HEK293T (cell line): ENCODE measurements around the gene PTPN7.
"Not testable (repeated sequence)": the region's sequence is repeated elsewhere in the genome, so short reads cannot be mapped to it uniquely, and the experiment has no call there.

Source experiments
- CTCF ChIA-PET: fragments of 350-600 bp; formaldehyde crosslinking; extraction: SDS; loops from one replicate; lab custom pipeline; 2021; ENCODE audit warnings: antibody characterized with exemption, inconsistent platforms; lab: Yijun Ruan, JAX
- POLR2A ChIA-PET: fragments of 350-600 bp; formaldehyde crosslinking; extraction: SDS; loops from one replicate; lab custom pipeline; 2020; ENCODE audit warnings: antibody characterized with exemption, inconsistent platforms; lab: Yijun Ruan, JAX
- DNase-seq: peaks from one replicate; pipeline ENCODE4 v3.0.0; 2012; ENCODE audit warnings: mixed read lengths; ENCODE audit errors: extremely low spot score
- ARNT ChIP-seq: fragments of 450-650 bp; IDR thresholded peaks from 2 replicates; pipeline ENCODE4 v1.6.1; 2017; ENCODE audit warnings: mild to moderate bottlenecking
- BHLHE40 ChIP-seq: fragments of 450-650 bp; IDR thresholded peaks from 2 replicates; pipeline ENCODE4 v1.6.1; 2016; ENCODE audit warnings: mild to moderate bottlenecking, moderate library complexity, borderline replicate concordance
- CTBP1 ChIP-seq: fragments of 450-650 bp; IDR thresholded peaks from 2 replicates; pipeline ENCODE4 v1.6.1; 2016; ENCODE audit warnings: borderline replicate concordance
- ELF4 ChIP-seq: fragments of 450-650 bp; IDR thresholded peaks from 2 replicates; pipeline ENCODE4 v1.6.1; 2017; ENCODE audit warnings: antibody characterized with exemption
- FOXA1 ChIP-seq: fragments of 450-650 bp; IDR thresholded peaks from 2 replicates; pipeline ENCODE4 v1.6.1; 2016; ENCODE audit warnings: mild to moderate bottlenecking
- FOXK2 ChIP-seq: fragments of 450-650 bp; IDR thresholded peaks from 2 replicates; pipeline ENCODE4 v1.6.1; 2016; ENCODE audit warnings: mild to moderate bottlenecking
- FOXM1 ChIP-seq: fragments of 450-650 bp; IDR thresholded peaks from 2 replicates; pipeline ENCODE4 v1.6.1; 2017; ENCODE audit warnings: mild to moderate bottlenecking, borderline replicate concordance
- HDGF ChIP-seq: fragments of 450-650 bp; IDR thresholded peaks from 2 replicates; pipeline ENCODE4 v1.6.1; 2017; ENCODE audit warnings: antibody characterized with exemption, borderline replicate concordance
- L3MBTL2 ChIP-seq: fragments of 450-650 bp; conservative IDR thresholded peaks from 2 replicates; pipeline ENCODE4 v1.6.1; 2016; ENCODE audit warnings: mild to moderate bottlenecking
- LEF1 ChIP-seq: fragments of 450-650 bp; IDR thresholded peaks from 2 replicates; pipeline ENCODE4 v1.6.1; 2017; ENCODE audit warnings: mild to moderate bottlenecking, borderline replicate concordance
- NFRKB ChIP-seq: fragments of 450-650 bp; IDR thresholded peaks from 2 replicates; pipeline ENCODE4 v1.6.1; 2016; ENCODE audit warnings: mild to moderate bottlenecking, moderate library complexity
- PKNOX1 ChIP-seq: fragments of 450-650 bp; IDR thresholded peaks from 2 replicates; pipeline ENCODE4 v1.6.1; 2016
- SP1 ChIP-seq: fragments of 450-650 bp; IDR thresholded peaks from 2 replicates; pipeline ENCODE4 v1.6.1; 2017
- SUZ12 ChIP-seq: fragments of 450-650 bp; IDR thresholded peaks from 2 replicates; pipeline ENCODE4 v1.6.1; 2016; ENCODE audit warnings: mild to moderate bottlenecking
- TARDBP ChIP-seq: fragments of 450-650 bp; IDR thresholded peaks from 2 replicates; pipeline ENCODE4 v1.6.1; 2016
- ZNF384 ChIP-seq: fragments of 450-650 bp; IDR thresholded peaks from 2 replicates; pipeline ENCODE4 v1.6.1; 2016

PTPN7 gene

GRCh38 chr1:202113690-202114300 lies 46.6 kb downstream of the PTPN7 start:
- TF ChIP-seq PKNOX1 = no peak
- TF ChIP-seq TARDBP = no peak
- TF ChIP-seq SUZ12 = no peak
- no peak for TF ChIP-seq HDGF
- TF ChIP-seq SP1 = no peak
- CTCF ChIA-PET = interaction anchor here (0.7 to 2.7 kb wide), 4 partner anchors 22 to 237 kb away, joined by 3 to 8 read pairs (median 4); no protein-coding TSS in a partner anchor
- POLR2A ChIA-PET = no interaction called here
- no peak for DNase-seq

DNA sequence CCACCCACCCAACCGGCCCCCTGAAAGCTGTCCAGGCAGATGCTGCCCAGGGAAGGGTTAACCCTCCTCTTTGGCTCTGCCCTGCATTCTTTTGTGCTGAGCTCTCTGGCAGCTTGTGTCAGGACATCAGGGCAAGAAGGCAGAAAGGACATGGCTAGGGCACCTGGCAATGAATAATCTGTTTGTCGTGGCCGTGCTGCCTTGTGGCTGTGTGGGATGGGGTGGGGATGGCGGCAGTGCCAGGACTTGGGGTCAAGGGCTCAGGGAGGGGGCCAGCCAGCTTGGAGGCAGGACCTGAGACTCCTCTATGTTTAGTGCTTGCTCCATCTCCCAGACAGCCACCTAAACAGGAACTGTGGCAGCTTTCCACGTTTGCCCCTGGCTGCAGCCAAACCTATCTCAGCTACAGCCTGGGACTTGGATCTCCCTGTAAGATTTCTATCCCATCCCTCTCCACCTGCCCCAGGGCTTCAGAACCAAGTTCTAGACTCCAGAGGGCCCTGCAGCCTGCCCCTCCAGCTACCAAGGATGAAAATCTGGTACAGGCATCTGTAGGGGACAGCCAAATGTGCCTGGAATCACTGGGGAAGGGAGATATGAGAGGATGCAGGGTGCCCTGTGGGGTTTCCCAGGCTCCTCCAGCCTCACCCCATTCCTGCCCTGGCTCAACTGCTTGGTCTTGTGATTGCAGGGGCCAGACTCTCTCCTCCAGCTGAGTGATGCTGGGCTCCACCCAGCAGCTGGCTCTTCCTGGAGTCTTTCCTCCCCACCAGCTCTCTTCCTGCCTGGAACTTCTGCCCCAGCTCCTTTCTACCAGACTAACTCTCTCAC lies 47.3 kb downstream of the PTPN7 start:
- no peak for TF ChIP-seq SP1
- no peak for TF ChIP-seq NFRKB
- no peak for TF ChIP-seq FOXK2
- no peak for TF ChIP-seq FOXA1
- TF ChIP-seq LEF1 = no peak
- no peak for TF ChIP-seq HDGF
- no peak for TF ChIP-seq L3MBTL2
- TF ChIP-seq ARNT = no peak
- TF ChIP-seq TARDBP = no peak
- TF ChIP-seq FOXM1 = no peak
- TF ChIP-seq PKNOX1 = no peak
- POLR2A ChIA-PET = no interaction called here
- CTCF ChIA-PET = interaction anchor here (0.7 to 2.7 kb wide), 5 partner anchors 23 to 236 kb away, joined by 3 to 8 read pairs (median 3); no protein-coding TSS in a partner anchor
- no peak for DNase-seq

DNA sequence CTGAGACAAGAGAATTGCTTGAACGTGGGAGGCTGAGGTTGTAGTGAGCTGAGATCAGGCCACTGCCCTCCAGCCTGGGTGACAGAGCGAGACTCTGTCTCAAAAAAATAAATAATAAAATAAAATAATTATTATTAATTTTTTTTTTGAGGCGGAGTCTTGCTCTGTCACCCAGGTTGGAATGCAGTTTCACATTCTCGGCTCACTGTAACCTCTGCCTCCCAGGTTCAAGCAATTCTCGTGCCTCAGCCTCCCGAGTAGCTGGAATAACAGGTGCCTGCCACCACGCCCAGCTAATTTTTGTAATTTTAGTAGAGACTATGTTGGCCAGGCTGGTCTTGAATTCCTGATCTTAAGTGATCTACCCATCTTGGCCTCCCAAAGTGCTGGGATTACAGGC lies 48.8 kb downstream of the PTPN7 start:
- DNase-seq, POLR2A ChIA-PET: not testable (repeated sequence)

GRCh38 chr1:202110977-202111376 lies 49.4 kb downstream of the PTPN7 start:
- TF ChIP-seq L3MBTL2 (no peak), TARDBP (no peak), PKNOX1 (no peak), HDGF (no peak), FOXA1 (no peak), LEF1 (no peak), CTBP1 (no peak), SUZ12 (no peak), FOXK2 (no peak), BHLHE40 (no peak), SP1 (no peak), ZNF384 (no peak), ARNT (no peak), ELF4 (no peak), NFRKB (no peak)
- no peak for DNase-seq
- ChIA-PET CTCF (interaction anchor here (2.7 kb wide), 1 partner anchor 111 kb away, joined by 8 read pairs; no protein-coding TSS in a partner anchor), POLR2A (no interaction called here)

More for the DNA sequence above, 48.8 kb downstream of the PTPN7 start:
- CTCF ChIA-PET = interaction anchor here (1.0 to 2.7 kb wide), 2 partner anchors 24 to 112 kb away, joined by 3 to 8 read pairs; no protein-coding TSS in a partner anchor

DNA sequence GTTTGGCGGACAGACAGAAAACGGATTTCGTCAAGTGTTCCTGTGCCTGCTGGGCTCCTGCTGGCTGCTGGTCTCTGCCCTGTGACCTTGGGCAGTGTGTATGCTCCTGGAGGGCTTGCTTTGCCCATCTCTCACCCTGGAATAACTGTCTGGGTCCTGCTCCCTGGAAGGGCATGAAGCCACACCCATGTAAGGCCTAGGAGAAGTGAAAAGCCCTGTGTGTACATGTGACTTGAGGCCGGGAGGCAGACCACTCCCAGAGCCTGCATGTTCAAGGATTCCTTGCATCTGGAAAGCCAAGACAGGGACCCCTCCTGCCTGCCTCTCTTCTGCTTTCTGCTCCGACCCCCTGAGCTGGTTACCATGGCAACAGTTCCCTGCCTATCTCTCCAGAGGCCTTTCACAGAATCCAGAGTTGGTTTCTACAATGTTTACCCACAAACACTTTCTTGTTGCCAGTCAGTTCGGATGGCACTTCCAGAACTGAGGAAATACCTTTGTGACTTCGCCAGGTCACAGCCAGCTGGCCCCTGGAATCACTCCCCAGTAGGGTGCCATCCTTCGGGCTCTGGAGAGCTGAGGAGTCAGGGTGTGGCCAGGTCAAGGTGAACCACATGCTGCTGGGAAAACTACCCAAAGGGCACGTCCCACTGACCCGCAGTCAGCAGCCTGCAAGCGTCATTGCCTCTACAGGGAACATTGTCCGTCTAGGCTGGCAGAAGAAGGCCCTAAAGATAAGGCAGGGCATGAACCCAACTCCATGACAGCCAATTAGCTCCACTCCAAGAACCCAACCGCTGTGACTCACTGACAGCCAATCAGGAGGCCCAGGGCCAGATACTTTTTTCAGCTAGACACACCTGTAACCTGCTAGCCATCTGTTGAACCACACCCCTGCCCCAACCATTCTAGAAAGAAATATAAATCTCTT lies 52.3 kb downstream of the PTPN7 start:
- no peak for DNase-seq
- CTCF ChIA-PET = interaction anchor here (1.0 kb wide), 1 partner anchor 9 kb away, joined by 5 read pairs; no protein-coding TSS in a partner anchor
- TF ChIP-seq BHLHE40 = no peak
- no peak for TF ChIP-seq SP1
- no peak for TF ChIP-seq HDGF
- POLR2A ChIA-PET = no interaction called here

- no peak for DNase-seq
- CTCF ChIA-PET = interaction anchor here (1.0 kb wide), 1 partner anchor 10 kb away, joined by 5 read pairs; no protein-coding TSS in a partner anchor
- POLR2A ChIA-PET = no interaction called here
- no peak for TF ChIP-seq CTBP1
- TF ChIP-seq ZNF384 = no peak
- no peak for TF ChIP-seq FOXA1
- no peak for TF ChIP-seq ARNT
- TF ChIP-seq TARDBP = no peak
- no peak for TF ChIP-seq LEF1
- TF ChIP-seq PKNOX1 = no peak
- no peak for TF ChIP-seq FOXM1
- no peak for TF ChIP-seq SP1
- no peak for TF ChIP-seq FOXK2
- TF ChIP-seq ELF4 = no peak
- no peak for TF ChIP-seq BHLHE40
- TF ChIP-seq SUZ12 = no peak
- TF ChIP-seq NFRKB = no peak
- no peak for TF ChIP-seq HDGF
Measured at GRCh38 chr1:202107321-202107761, 53.1 kb downstream of the PTPN7 start.
